GM18508 (cell line): ENCODE results near the gene COLEC11.
"Not testable (repeated sequence)": the region's sequence is repeated elsewhere in the genome, so short reads cannot be mapped to it uniquely, and the experiment has no call there.

ENCODE experiments used
- ATAC-seq: cut with Tn5 transposase; IDR thresholded peaks from one replicate; pipeline ENCODE4 v1.9.1; 2021; ENCODE audit warnings: moderate number of reproducible peaks; ENCODE audit not compliant: insufficient read depth, unreplicated experiment

COLEC11 gene

DNA sequence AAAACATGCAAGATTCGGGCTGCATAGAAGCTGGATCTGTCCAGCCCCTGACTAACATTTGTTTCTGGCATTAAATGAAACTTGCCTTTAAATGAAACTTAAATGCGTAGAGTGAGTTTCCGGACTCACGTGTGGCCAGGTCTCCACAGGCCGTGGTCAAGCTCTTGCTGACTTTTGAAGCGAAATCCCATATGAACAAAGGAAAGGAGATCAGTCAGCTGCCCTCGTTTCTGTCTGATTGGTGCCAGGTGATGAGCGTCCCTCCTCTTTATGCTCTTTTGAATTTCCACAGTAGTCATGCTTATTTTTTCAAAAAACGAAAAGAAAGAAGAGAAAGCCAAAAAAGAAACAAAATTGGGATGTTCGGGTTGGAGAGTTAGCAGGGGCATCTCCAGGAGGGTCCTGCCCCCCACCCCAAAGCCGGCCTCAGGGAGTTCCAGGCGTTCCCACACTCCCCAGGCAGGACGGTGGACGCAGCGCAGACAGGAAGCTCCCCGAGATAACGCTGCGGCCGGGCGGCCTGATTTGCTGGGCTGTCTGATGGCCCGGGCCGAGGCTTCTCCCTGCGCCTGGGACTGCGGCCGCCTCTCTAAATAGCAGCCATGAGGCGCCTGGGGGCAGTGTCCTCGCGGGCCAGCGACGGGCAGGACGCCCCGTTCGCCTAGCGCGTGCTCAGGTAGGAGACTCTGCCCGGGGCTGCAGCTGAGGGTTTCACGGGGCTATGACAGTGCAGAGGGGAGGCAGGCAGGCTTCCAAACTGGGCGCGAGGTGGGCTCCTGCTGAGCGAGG is at the start of gene COLEC11:
COLEC11 (plus strand) TSS at position 620 of the 789 bp plus-strand sequence. CDS start 9,229 bp downstream, outside the sequence.
- no peak for ATAC-seq

DNA sequence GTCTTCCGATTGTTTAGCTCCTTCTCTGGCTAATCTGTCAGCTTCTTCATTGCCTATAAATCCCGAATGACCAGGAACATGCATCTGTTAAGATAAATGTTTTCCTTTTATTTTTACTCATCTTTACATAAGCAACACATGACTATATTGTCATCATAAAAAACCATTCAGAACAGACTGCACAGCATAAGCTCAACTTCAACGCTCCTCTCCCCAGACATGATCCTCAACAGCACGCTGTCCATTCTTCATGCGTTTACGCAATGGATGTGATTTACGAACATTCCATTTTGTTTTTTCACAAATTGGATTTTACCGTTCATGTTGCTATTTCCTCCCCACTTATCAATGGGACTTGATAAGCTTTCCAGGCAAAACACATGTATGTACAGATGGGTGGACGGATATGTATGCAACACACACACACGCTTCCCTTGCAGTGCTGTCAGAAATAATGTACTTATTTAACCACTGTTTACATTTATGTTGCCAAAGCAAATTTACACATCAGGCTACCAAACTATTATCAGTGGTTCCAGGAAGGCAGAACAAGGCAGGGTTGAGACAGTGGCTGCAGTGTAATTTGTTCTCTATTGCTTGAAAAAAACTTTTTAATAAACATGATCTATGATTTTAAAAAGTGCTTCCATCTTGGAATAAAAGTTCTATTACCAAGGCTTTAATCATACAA is 49.0 kb upstream of the COLEC11 start:
- ATAC-seq, result no peak

DNA sequence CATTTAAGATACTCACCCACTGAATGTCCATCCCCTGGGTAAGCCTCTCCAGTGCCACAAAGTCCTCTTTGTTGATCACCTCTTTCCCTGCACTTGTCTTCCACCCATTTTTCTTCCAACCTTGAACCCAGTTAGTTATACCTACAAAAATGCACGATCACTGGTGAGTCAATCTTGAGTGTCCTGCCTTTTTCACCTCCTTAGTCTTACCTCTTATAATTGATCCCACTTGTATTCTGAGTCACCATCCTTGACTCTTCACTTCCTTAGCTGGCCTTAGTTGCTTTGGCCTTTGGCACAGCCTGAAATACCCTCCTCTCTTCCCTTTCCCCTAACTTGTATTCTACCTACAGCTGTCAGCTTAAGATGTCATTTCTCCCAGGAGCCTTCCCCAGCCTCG is 47.0 kb upstream of the COLEC11 start:
- no peak for ATAC-seq

DNA sequence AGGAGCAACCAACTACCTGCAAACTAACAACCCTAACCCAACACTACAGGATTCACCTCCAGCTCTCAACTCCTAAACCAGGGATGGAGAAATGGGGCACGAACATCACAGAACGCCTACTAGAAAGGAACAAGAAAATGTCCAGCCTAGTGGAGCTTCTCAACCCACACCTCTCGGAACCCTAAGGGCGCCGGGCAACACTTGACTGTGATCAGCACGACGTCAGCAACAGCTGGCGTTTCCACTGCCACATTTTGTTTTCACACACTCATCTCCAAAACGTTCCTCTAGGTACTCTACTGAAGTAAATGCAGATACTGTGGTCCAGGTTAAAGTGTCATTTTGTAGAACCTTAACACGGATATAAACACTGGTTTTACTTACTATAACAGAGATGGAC is 41.0 kb upstream of the COLEC11 start:
- ATAC-seq, result no peak

DNA sequence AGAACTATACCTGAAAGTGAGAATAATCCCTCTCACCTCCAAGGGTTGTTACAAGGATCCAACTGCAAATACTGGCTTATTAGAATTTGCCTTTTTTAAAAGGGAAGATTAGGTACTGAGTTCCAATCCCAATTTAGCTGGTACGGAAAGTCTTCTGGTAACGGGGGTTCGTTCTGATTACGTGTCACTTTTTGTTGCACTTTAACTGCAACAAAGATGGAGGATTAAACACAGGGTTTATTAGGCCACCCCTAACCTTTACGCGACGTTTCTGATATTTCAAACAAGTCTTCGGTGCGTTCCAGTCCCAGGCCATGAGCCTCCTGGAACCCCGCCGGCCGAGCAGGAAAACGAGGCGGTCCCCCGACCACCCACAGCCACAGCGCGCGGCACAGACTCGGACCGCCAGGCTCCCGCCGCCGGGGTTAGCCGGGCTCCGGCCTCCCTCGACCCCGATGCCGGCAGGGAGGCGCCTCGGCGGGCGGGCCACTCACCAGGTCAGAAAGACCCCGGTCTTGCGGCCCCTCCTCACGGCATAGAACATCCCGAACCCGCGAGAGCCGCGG is 37.2 kb upstream of the COLEC11 start:
- ATAC-seq, result peak; percentile 24

DNA sequence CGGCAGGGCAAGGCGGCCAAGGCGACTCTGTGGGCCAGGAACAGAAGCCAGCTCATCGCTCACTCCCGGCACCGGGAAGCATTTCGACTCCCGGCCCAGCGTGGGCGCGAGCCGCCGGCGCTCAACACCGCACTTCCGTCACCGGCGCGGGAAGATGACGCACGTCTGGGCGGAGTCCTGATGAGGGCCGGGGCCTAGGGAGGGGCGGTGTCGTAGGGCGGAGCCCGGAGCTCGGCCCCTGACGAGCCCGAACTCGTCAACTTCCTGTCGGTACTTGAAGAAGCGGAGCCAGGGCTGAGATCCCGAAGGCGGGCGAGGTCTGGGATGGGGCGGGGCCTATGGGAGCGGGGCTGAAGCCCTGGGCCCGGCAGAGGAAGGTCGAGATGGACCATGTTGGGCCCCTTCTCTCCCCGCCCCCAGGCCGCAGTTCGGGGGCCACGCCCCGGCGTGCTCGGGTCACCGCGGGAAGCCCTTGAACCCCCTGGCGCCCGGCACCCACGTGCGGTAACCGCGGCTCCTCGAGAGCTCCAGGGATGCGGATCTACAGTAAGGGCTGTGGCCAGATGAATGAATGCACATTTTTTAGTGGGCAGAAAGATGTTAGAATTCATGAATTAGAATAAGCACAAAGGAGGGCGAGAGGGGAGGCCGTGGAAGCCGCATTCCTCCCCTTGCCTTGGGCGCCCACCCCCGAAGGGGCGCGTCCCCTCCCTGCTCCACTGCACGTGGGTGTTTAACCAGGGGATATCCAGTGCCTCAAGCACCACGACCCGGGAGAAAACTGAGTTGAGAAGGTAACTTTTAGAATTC is 36.5 kb upstream of the COLEC11 start, which contains the start of gene RNASEH1:
RNASEH1 (minus strand) TSS at position 129 of the 810 bp plus-strand sequence; CDS start at position 56, 73 bp downstream.
- peak; percentile 92 for ATAC-seq

DNA sequence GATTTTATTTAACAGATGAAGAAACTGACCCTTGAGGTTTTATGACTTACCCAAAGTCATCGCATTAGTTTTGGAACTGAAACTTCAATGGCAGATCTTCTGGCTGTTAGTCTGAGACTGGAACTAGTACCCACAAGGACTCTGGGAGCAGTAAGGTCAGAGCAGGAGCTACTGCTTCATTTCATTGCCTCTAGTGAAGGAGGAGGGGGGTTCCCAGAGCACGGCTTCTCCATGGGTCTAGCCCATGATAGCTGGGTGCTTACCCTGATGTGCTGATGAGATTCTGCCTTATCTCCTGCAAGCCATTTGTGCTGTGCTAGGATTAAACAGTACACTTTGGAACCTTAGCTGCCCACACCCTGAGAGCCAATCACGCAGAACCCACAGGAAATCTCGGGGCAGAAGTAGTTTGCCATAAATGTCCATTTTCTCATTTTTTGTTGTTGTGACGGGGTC is 31.4 kb upstream of the COLEC11 start:
- peak; percentile 46 for ATAC-seq

DNA sequence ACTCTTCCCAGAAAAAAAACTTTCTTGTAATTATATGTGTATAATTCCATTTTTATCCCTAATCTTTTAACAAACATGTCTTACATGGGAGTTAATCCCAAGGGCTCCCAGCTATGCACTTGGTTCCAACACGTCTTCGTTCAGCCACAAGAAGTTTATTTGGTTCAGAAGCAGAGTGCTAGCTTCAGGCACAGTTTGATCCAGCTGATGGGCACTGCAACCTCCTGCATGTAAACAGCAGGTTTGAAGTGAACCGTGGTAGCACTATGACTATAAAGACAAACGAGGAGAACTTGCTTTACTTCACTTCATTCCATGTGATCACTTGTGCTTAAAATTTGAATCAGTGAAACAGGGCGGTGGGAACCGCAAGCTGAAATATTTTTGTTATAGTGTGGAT is 29.8 kb upstream of the COLEC11 start:
- no peak for ATAC-seq

DNA sequence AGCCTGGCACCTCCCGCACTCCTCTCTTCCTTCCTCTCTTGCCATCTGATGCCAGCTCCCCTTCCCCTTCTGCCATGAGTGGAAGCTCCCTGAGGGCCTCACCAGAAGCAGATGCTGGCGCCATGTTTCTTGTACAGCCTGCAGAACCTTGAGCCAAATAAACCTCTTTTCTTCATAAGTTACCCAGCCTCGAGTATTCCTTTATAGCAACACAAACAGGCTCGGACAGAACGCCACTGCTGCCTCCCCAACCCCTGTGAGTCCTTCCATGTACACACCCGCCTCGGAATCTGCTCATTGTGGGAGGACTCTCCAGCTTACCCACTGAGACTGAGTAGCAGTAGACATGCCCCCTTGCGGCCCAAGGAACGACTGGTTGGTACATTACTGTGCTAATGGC is 28.1 kb upstream of the COLEC11 start:
- ATAC-seq, result no peak

DNA sequence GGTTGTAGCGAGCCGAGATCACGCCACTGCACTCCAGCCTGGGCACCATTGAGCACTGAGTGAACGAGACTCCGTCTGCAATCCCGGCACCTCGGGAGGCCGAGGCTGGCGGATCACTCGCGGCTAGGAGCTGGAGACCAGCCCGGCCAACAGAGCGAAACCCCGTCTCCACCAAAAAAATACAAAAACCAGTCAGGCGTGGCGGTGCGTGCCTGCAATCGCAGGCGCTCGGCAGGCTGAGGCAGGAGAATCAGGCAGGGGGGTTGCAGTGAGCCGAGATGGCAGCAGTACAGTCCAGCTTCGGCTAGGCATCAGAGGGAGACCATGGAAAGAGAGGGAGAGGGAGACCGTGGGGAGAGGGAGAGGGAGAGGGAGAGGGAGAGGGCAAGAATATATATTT is 25.3 kb upstream of the COLEC11 start:
- ATAC-seq, result not testable (repeated sequence)

DNA sequence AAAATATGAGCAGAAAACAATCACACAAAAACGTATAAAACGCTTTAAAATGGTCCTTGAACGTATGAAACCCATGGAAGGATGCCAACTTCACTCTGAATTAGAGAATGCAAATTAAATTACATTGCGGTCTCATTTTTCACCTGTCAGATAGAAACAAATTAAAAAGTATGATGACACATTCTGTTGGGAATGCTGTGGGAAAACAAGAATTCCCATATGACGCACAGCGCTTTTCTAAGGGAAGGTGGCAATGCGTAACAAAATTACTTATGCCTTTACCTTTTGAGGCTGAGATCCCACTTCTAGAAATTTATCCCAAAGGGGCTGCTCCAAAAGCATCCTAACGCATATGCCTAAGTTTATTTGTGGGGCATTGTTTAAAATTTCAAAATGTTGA is 23.6 kb upstream of the COLEC11 start:
- no peak for ATAC-seq

DNA sequence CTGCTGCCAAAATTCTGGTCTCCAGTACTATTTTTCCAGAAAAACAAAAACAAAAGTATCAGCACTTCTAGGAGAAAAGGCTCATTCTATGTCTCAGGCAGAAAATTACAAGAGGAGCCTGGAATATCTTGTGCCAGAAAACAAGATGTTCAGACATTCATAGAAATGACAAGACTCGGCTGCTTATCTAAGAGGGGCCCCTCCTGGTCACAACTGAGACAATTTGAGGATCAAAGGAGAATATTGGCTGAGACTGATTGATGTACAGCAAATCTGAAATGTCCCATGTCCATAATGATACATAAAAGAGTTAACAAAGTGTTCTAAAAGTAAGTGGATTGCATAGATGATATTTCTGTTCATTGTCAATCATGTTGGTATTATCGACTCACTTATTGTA is 22.3 kb upstream of the COLEC11 start:
- no peak for ATAC-seq

DNA sequence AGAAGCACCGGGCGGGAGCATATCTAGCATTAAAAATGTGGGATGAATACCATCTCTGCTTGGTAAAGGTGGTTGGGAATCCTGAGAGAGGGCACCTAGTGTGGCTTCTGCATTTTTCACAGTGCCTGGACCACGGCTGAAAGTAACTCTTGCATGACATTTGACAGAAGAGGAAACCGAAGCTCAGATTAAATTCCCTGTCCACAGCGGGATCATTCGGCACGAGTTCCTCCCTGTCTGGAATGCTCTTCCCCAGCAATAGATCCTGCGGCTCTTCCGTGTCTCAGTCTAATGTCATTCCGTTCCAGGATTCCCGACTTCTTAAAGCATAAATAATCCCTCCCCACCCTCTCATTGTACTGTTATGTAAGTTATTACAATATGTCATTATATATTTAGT is 20.8 kb upstream of the COLEC11 start:
- no peak for ATAC-seq

DNA sequence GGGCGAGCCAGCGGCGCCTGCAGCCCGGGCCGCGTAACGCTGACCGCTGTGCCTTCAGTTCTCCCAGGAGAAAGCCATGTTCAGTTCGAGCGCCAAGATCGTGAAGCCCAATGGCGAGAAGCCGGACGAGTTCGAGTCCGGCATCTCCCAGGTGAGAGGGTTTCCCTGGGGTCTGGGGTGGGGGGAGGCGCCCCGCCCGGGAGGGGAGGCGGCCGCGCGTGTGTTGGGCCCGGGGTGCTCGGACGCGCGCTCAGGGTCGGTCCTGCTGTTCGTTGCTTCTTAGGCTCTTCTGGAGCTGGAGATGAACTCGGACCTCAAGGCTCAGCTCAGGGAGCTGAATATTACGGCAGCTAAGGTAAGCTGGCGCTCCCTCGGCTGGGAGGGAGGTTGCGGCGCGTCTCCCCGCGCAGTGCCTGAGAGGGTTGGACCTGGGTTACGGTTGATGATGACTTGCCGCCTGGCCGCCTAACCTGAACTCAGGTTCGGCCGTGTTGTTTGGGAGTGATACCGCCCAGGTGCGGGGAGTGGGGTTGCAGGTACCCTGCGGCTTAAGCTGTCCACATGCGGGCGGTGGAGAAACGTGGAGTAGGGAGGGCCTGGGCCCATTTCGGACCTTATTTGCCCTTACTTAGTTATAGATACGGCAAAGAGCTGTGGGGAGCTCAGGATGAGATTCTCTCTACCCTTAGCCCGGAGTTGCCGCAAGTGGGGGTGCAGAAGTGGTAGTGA is 19.2 kb upstream of the COLEC11 start:
- ATAC-seq, result peak; percentile 3

DNA sequence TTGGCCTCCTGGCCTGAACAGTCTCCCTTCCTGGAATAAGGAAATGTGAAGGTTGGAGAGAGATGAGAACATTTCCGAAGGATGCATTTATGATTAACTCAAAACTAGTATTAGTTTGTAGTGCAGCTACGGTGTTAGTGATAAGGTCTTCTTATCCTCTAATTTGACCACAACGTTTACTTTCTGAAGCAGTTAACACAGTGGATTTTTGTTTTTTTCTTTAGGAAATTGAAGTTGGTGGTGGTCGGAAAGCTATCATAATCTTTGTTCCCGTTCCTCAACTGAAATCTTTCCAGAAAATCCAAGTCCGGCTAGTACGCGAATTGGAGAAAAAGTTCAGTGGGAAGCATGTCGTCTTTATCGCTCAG is 18.7 kb upstream of the COLEC11 start:
- not testable (repeated sequence) for ATAC-seq

DNA sequence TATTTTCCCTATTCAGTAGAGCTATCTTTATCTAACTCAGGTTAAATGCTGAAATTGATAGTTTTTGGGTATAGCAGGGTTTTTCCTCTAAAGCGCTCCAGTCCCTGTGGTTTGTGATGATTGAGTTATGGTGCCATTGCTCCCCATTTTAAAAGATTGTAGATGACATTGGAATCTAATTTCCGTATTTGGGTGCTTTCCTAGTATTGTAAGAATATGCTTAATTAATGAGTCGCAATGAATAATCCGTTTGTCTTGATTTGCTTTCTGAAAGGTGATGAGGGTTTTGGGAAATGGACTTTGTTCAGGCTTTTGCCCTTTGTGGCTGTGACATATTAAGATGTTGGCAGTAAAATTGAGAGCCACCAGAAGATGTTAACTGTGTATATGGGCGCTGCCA is 15.9 kb upstream of the COLEC11 start:
- ATAC-seq, result no peak

DNA sequence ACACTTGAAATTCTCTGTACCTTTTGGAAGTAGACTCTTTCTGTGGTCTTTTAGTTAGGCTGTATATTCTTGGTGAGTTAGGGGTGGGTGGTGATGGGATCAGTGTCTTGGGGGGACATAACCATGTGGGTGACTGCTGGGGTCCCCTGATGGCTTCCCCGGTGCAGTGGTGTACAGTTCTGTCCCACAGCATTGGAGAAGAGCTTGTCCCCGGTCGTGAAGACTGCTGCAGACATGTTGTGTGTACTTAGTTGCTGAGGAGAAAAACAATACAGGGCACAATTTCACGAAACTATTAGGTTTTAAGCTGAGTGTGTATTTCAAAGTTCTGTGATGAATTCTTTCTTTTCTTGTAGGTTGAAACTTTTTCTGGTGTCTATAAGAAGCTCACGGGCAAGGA is 14.5 kb upstream of the COLEC11 start:
- no peak for ATAC-seq

DNA sequence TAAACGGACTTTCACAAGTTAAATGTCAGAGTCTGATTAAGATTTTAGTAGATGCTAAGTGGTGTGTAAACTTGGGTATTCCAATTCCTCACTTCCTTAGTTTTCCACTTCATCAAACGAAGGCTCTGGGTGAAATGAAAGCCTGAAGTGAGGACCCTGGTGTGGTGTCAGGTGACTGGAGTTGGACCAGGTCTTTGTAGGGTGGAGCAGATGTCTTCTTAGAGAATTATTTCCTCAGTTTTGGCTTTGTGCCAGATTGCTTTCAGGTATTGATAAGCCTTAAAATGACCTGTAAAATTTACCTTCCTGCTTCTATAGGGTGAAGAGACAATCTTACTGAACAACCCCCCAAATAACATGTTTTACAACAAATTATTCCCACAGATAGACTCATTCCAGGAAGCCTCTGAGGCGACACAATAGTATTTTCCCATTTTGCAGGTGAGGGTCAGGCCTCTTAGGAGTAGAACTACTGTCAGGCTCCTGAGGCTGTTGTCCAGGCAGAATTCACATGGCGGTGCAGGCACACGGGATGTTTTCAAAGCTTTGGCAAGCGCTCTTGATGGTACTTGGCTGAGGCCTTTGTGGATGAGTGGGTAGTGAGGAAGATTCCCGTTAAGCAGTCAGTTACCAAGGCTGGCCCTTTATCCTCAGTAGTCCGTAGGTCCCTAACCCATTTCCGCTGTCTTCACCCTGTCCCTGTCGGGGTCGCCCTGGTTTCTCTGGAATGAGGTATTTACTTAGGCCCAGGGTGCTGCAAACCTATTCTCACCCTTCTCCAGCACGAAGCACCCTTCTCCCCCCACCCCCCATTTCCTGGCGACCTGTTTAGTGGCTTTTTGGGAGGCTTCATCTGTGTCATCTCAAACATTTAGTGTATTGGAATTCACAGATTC is 13.3 kb upstream of the COLEC11 start:
- ATAC-seq, result no peak

DNA sequence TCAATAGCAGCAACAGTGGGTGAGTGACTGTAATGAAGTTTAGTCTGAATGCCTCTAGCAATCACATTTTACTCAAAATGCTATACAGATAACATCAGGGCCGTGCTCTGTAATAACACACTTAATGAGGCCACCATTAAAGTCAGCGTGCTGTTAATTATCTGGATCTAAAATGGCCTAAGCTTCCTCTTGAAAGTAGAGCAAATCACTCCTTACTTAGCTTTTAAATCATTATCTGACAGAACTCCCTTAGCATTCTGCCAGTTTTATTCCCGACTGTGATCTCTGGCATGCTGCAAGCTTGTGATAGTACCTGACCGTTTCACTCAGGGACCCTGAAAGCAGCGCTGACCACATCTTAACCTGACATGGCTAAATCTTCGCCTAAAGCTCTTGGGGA is 10.8 kb upstream of the COLEC11 start:
- no peak for ATAC-seq
